NCI-H526 treated with DMSO at 0.1 percent for 48 hours (cell line): ENCODE results near the gene CDC20.

Source experiments
- DNase-seq: peaks from one replicate; lab custom pipeline; 2025; lab: John Stamatoyannopoulos, UW

Gene CDC20

GRCh38 chr1:43358746-43359693 lies at the start of gene CDC20:
Gene CDC20 (plus strand): TSS chr1:43358981. CDS start chr1:43359216, 235 bp downstream.
- DNase-seq, result peak; percentile 99

DNA sequence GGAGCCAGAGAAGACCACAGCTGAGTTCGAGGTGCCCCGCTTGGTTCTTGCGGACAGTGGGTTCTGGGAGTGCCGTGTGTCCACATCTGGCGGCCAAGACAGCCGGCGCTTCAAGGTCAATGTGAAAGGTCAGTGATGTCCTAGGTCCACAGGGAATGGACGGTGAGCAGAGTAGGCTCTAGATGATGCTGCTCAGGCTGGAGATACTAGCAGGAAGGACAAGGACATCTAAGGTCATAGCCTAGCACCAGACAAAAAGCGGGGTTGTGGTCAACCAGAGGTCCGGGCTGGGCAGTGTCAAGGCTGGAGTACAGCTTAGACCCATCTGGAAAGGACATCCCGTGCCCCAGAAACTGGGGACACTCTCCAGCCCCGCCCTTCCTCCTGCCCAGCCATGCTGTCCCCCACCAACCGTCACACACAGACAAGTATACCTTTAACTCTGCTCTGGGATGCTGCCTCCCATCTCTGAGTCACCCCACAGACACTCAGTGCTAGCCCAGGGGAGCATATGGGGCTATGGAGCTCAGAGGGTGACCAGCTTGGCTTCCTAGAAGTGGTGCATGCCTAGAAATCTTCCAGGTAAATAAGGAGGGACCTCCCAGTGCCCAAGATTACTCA lies 49.3 kb upstream of the CDC20 start:
- DNase-seq, result no peak

- DNase-seq, result no peak
Measured at GRCh38 chr1:43311521-43311920, 47.3 kb upstream of the CDC20 start.

GRCh38 chr1:43312212-43312623 lies 46.6 kb upstream of the CDC20 start:
- DNase-seq, result no peak

- DNase-seq, result no peak
Measured at GRCh38 chr1:43312663-43313515, 45.9 kb upstream of the CDC20 start.

DNA sequence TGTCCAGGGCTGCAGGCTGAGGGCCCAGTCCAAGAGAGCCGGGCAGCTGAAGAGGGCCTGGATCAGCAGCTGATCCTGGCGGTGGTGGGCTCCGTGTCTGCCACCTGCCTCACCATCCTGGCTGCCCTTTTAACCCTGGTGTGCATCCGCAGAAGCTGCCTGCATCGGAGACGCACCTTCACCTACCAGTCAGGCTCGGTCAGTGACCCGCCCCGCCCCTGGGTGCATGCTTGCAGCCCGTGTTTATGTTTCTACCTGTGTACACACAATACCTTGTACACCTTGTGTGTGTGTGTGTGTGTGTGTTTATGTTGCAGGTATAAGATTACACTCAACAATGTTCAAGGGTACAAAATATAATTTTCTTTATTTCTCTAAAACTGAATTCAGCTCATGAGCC lies 45.0 kb upstream of the CDC20 start:
- no peak for DNase-seq

DNA sequence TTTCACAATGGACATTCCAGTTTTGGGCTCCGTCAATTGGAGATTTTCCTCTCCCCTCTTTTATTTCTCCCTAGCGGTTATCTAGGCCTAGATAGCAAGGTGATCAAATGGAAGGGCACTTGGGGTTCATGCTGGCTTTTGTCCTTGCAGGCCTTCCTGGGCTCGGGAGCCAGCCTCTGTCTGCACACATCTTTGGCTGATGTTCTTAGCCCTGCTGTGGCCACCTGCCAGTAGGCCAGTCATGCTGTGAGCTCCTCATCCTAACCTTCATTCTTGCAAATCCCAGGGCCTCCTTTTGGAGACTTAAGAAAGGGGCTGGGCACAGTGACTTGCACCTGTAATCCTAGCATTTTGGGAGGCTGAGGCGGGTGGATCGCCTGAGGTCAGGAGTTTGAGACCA lies 44.5 kb upstream of the CDC20 start:
- no peak for DNase-seq

DNA sequence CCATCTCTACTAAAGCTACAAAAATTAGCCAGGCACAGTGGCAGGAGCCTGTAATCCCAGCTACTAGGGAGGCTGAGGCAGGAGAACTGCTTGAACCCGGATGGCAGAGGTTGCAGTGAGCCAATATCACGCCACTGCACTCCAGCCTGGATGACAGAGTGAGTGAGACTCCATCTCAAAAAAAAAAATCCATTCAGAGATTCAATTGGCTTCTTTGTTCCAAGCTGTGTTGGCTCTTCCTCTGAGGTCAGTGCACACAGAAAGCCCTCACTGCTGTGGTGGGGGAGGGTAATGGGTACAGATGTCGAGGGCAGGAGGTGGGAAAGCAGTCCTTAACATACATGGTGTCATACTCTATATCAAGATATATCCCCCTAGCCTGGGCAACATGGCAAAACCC lies 43.3 kb upstream of the CDC20 start:
- DNase-seq, result no peak

- DNase-seq, result no peak
Measured at GRCh38 chr1:43315963-43316737, 42.6 kb upstream of the CDC20 start.

GRCh38 chr1:43316738-43317520 lies 41.9 kb upstream of the CDC20 start:
- DNase-seq, result no peak

DNA sequence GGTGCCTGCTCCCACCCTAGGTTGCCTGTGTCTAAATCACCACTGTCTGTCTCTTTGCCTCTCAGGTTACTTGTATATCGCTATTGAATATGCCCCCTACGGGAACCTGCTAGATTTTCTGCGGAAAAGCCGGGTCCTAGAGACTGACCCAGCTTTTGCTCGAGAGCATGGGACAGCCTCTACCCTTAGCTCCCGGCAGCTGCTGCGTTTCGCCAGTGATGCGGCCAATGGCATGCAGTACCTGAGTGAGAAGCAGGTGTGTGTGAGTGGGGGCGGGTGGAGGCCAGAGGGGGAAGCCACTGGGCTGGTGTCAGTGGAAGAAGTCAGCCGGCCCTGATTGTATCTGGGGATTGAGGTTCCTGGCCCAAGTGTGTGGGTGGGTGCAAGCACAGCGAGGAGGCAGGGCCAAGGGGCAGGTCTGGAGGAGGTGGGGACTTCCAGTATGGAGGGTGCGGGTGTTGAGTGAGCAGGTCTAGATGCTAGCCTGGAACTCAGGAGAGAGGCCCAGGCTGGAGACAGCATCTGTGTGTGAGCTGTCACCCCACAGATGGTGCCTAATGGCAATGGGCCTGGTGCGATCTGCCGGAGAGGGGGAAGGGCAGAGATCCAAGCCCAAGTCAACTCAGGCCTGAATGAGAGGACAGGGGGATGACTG lies 40.8 kb upstream of the CDC20 start:
- DNase-seq, result no peak

DNA sequence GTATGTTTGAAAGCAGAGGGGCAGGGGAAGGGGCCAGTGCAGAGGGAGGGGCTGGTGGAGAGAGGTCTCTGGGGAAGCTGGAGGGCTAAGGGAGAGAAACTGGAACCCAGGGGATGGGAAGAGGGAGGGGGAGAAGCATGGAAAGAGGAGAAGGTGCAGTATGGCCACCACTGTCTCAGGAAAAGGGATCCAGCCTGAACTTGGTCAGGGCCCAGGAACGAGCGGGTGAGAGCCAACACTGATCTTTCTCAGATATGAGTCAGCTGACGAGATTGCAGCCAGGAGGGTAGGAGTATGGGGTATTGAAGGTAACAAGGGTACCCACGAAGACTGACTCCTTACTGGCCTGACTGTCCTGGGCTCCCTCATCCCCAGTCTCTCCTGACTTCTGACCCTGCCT lies 40.0 kb upstream of the CDC20 start:
- no peak for DNase-seq

DNA sequence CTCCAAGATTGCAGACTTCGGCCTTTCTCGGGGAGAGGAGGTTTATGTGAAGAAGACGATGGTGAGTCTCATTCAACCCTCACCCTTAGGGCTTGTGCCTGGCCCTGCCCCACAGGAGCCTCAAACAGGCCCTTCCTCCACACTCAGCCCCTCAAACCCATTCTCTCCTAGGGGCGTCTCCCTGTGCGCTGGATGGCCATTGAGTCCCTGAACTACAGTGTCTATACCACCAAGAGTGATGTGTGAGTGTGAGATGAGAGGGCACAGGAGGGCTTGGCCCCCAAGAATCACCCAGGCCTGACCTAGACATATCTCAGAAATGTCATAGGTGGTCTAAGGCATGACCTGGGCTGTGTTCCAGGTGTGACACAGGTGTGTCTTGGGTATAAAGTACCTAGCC lies 39.5 kb upstream of the CDC20 start:
- no peak for DNase-seq

- DNase-seq, result no peak
Measured at GRCh38 chr1:43319766-43320165, 39.0 kb upstream of the CDC20 start.

DNA sequence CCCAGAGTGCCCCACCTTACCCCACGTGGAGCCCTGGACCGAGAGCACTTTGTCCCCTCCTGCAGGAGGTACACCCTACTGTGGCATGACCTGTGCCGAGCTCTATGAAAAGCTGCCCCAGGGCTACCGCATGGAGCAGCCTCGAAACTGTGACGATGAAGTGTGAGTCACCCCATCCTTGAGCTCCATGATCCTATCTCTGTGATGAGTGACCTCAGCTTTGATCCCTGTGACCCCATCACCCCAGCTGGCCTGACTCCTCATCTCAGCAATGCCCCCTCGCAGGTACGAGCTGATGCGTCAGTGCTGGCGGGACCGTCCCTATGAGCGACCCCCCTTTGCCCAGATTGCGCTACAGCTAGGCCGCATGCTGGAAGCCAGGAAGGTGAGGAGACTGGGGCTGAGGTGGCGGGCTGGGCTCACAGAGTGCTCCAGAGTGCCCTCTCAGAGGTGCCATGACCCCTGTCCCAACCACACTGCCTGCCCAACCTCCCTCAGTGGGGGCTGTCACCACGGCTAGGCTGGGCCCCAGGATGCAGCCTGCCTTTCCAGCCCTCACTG lies 37.4 kb upstream of the CDC20 start:
- no peak for DNase-seq

GRCh38 chr1:43322506-43322905 lies 36.3 kb upstream of the CDC20 start:
- no peak for DNase-seq

GRCh38 chr1:43324810-43325209 lies 34.0 kb upstream of the CDC20 start:
- DNase-seq, result no peak

DNA sequence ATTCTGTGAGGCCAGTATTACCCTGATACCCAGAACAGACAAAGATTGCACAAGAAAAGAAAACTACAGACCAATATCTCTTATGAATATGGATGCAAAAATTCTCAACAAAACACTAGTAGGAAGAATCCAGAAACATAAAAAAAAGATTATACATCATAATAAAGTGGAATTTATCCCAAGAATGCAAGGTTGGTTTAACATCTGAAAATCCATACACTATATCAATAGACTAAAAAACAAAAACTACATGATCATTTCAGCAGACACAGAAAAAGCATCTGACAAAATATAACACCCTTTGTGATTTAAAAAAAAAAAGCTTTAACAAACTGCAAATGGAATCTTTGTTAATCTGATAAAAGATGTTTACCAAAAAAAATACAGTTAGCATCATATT lies 33.4 kb upstream of the CDC20 start:
- DNase-seq, result no peak

- DNase-seq, result no peak
Measured at GRCh38 chr1:43327549-43328292, 31.1 kb upstream of the CDC20 start.
